HG03280 (cell line): ENCODE measurements around the gene SLC4A1AP.

ENCODE experiments used
- ATAC-seq: cut with Tn5 transposase; IDR thresholded peaks from one replicate; pipeline ENCODE4 v1.9.1; 2021; ENCODE audit warnings: mild to moderate bottlenecking, moderate library complexity; ENCODE audit not compliant: unreplicated experiment

The SLC4A1AP gene

GRCh38 chr2:27716301-27717069 lies 52.8 kb downstream of the SLC4A1AP start:
- ATAC-seq: no peak

- ATAC-seq: no peak
These were observed 53.5 kb downstream of the SLC4A1AP start for GRCh38 chr2:27717070-27717795.

- ATAC-seq: no peak
These were observed 56.4 kb downstream of the SLC4A1AP start for GRCh38 chr2:27720004-27720551.

GRCh38 chr2:27721335-27721734 lies 57.6 kb downstream of the SLC4A1AP start:
- no peak for ATAC-seq

- no peak for ATAC-seq
These were observed 58.3 kb downstream of the SLC4A1AP start for GRCh38 chr2:27721884-27722485.

- no peak for ATAC-seq
These were observed 59.9 kb downstream of the SLC4A1AP start for GRCh38 chr2:27723372-27724144.

- no peak for ATAC-seq
These were observed 60.5 kb downstream of the SLC4A1AP start for GRCh38 chr2:27724191-27724590.

- ATAC-seq: no peak
These were observed 61.4 kb downstream of the SLC4A1AP start for GRCh38 chr2:27724905-27725701.

GRCh38 chr2:27727257-27727656 lies 63.6 kb downstream of the SLC4A1AP start:
- ATAC-seq: no peak

- ATAC-seq: no peak
These were observed 64.6 kb downstream of the SLC4A1AP start for GRCh38 chr2:27728081-27728858.

- ATAC-seq: no peak
These were observed 65.5 kb downstream of the SLC4A1AP start for GRCh38 chr2:27729198-27729597.

GRCh38 chr2:27729614-27730013 lies 65.9 kb downstream of the SLC4A1AP start:
- ATAC-seq: no peak

- no peak for ATAC-seq
These were observed 66.6 kb downstream of the SLC4A1AP start for GRCh38 chr2:27730261-27730662.

- no peak for ATAC-seq
These were observed 67.4 kb downstream of the SLC4A1AP start for GRCh38 chr2:27730980-27731691.

GRCh38 chr2:27734305-27734704 lies 70.6 kb downstream of the SLC4A1AP start:
- ATAC-seq: no peak

GRCh38 chr2:27735263-27735904 lies 71.7 kb downstream of the SLC4A1AP start:
- ATAC-seq: no peak

GRCh38 chr2:27736031-27736889 lies 72.6 kb downstream of the SLC4A1AP start:
- ATAC-seq: no peak
